Panc1 (cell line): Measurements from ENCODE around the gene SMAD3. TPM values are rescaled to one million over a fixed set of nuclear protein-coding genes. Genes with fewer than 3 reads are reported as not detected.

Source experiments
- ATAC-seq: fragments of 200-7000 bp; cut with Tn5 transposase; 2 replicates; pipeline ENCODE4 v1.9.1; 2020; ENCODE audit warnings: mild to moderate bottlenecking, moderate library complexity
- BruUV-seq: library from RNA; stranded (reverse); fragments of 400-500 nt; replicated peaks from 2 replicates; lab custom pipeline; 2021; lab: Mats Ljungman, UMichigan
- CTCF ChIA-PET: fragments of 300-600 bp; sonication (Branson Sonifier 250); formaldehyde crosslinking; loops from one replicate; lab custom pipeline; 2022; ENCODE audit warnings: antibody characterized with exemption; lab: Charles Lee
- POLR2A ChIA-PET: fragments of 300-600 bp; sonication (Branson Sonifier 250); formaldehyde crosslinking; loops from one replicate; lab custom pipeline; 2022; ENCODE audit warnings: antibody characterized with exemption; lab: Charles Lee
- DNase-seq: peaks from one replicate; pipeline ENCODE4 v3.0.0-alpha.2; 2010; ENCODE audit warnings: low read depth, low spot score
- H3K27ac ChIP-seq: 2 replicates; pipeline ENCODE4 v1.5.1; 2011; ENCODE audit warnings: mild to moderate bottlenecking, low read length, inconsistent platforms
- H3K27me3 ChIP-seq: fragments of 200-500 bp; sonication (Bioruptor generic); 2 replicates; pipeline ENCODE4 v1.6.0; 2014; ENCODE audit warnings: low read length, inconsistent platforms; ENCODE audit not compliant: control insufficient read depth, insufficient read depth
- H3K36me3 ChIP-seq: fragments of 200-500 bp; sonication (Bioruptor generic); 2 replicates; pipeline ENCODE4 v1.5.1; 2014; ENCODE audit warnings: inconsistent platforms, mild to moderate bottlenecking, low read length, moderate library complexity; ENCODE audit not compliant: control insufficient read depth, insufficient read depth
- H3K4me1 ChIP-seq: 2 replicates; pipeline ENCODE4 v1.5.1; 2011; ENCODE audit warnings: inconsistent platforms, mild to moderate bottlenecking, low read length, moderate library complexity; ENCODE audit not compliant: control insufficient read depth, insufficient read depth
- H3K4me3 ChIP-seq, 2 experiments: 2 replicates each; pipeline ENCODE4 v1.5.1; 2011 to 2012; ENCODE audit warnings: low read depth in 2 of 2, low read length in 2 of 2, mild to moderate bottlenecking in 2 of 2, inconsistent platforms in 1 of 2, moderate library complexity in 1 of 2
- H3K9me3 ChIP-seq: fragments of 200-500 bp; sonication (Bioruptor generic); 2 replicates; pipeline ENCODE4 v1.5.1; 2014; ENCODE audit warnings: low read depth, mild to moderate bottlenecking, inconsistent platforms, low read length, moderate library complexity; ENCODE audit not compliant: control insufficient read depth, insufficient read depth
- POLR2AphosphoS5 ChIP-seq: IDR thresholded peaks from 2 replicates; pipeline ENCODE4 v1.6.1; 2012; ENCODE audit warnings: mild to moderate bottlenecking, low read depth, low read length, moderate library complexity
- SIN3A ChIP-seq: IDR thresholded peaks from 2 replicates; pipeline ENCODE4 v1.6.1; 2012; ENCODE audit warnings: low read depth, mild to moderate bottlenecking, low read length, moderate library complexity, borderline replicate concordance; ENCODE audit not compliant: insufficient read depth
- TCF7L2 ChIP-seq: IDR thresholded peaks from 2 replicates; pipeline ENCODE4 v1.6.1; 2011; ENCODE audit warnings: mild to moderate bottlenecking, low read depth, low read length, inconsistent platforms
- in situ Hi-C: cut with HindIII; loops from 2 replicates; pipeline ENCODE4 v1.10.0; 2016; ENCODE audit warnings: low sequenced_read_pairs, low pct_unique_long_range_greater_than_20kb
- intact Hi-C: fragments of 100-400 bp; cut with micrococcal nuclease; formaldehyde crosslinking; loops from one replicate; pipeline ENCODE4 v1.10.0; 2022; ENCODE audit not compliant: unreplicated experiment
- total RNA-seq: library from RNA; stranded (reverse); gene quantifications from one replicate; pipeline ENCODE4 v1.2.1, GENCODE V29; 2021; ENCODE audit not compliant: unreplicated experiment
- TF ChIP-seq, protein P1 (sequence below), 2 experiments: IDR thresholded peaks; 2 replicates each; pipeline ENCODE4 v1.6.1; 2011 to 2012; ENCODE audit warnings: low read depth in 2 of 2, control low read depth in 1 of 2, low read length in 1 of 2, mild to moderate bottlenecking in 1 of 2, moderate library complexity in 1 of 2; ENCODE audit not compliant: insufficient read depth in 1 of 2
- TF ChIP-seq, protein P2 (sequence below): fragments of 450-650 bp; IDR thresholded peaks from 2 replicates; pipeline ENCODE4 v1.5.1; 2017; ENCODE audit warnings: mild to moderate bottlenecking

Gene SMAD3
- total RNA-seq, 1 experiment from 2014 or later: 394 TPM

DNA sequence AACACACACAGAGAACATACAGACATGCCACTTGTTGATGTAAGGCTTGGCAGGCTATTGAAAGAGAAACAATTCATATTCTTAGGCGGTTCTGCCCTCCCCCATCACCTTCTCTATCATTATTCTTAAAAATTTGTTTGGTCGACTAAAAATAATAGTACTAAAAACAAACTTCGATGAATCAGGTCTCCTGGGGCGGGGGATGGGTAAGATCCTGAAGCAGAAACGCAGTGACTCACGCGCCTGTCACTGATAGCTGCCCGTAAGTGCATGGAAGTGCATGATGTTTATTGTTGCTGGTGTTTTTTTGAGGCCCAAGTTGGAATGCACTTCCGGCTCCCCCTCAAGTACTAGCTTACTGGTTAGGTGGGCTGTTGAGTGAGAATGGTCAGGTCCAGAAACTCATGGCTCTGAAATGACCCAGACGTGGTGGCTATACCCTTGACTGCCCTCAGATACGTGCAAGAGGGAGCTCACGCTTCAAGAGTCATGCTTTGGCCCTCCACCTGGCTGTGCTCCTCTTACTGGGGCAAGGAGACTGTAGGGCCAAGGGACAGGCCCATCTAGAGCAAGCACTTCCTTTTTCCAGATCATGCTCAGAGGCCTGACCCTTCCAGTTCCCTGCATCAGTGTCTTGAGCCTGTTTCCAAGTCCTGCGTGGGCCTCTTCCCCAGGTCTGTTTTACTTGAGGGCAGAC is 10.9 kb downstream of the SMAD3 start:
- POLR2A ChIA-PET: interaction anchor here (0.9 to 1.1 kb wide), 2 partner anchors 22 to 62 kb away, joined by 3 to 7 read pairs; no protein-coding TSS in a partner anchor
- H3K36me3 ChIP-seq: peaks cover 27% of the 10 kb centered on the region; the same call in 1 of the 2 replicates
- ATAC-seq: peak; percentile 26

DNA sequence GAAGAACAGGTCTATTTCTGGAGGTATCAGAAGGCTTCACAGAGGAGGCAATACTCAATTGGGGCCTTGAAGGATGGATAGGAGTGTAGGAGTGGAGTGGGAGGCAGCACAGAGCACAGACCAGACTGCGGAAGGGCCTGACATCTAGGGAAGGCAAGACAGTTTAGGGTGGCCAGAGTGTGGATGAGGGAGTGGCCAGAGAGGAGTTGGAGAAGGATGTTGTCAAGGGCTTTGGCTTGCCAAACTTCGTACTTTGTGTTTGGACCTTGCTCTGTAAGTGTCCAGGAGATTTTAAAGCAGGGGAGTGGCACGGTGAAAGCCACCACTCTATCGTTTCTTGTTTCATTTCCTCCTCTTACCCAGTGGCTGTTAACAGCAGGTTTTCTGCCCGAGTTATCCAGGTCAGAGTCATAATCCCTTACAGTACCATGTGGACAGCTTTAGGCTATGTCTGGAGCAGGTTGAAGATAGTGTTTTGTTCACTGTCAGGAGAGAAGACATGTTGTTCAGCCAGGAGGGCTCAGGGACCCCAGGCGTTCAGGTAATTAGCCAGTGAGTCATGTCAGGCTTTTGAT is 12.3 kb downstream of the SMAD3 start:
- DNase-seq (no peak), ATAC-seq (peak; percentile 37)
- in situ Hi-C loops: no loop called here
- H3K27me3 ChIP-seq: no peaks in the 10 kb centered on the region
- TF ChIP-seq, protein P1, sequence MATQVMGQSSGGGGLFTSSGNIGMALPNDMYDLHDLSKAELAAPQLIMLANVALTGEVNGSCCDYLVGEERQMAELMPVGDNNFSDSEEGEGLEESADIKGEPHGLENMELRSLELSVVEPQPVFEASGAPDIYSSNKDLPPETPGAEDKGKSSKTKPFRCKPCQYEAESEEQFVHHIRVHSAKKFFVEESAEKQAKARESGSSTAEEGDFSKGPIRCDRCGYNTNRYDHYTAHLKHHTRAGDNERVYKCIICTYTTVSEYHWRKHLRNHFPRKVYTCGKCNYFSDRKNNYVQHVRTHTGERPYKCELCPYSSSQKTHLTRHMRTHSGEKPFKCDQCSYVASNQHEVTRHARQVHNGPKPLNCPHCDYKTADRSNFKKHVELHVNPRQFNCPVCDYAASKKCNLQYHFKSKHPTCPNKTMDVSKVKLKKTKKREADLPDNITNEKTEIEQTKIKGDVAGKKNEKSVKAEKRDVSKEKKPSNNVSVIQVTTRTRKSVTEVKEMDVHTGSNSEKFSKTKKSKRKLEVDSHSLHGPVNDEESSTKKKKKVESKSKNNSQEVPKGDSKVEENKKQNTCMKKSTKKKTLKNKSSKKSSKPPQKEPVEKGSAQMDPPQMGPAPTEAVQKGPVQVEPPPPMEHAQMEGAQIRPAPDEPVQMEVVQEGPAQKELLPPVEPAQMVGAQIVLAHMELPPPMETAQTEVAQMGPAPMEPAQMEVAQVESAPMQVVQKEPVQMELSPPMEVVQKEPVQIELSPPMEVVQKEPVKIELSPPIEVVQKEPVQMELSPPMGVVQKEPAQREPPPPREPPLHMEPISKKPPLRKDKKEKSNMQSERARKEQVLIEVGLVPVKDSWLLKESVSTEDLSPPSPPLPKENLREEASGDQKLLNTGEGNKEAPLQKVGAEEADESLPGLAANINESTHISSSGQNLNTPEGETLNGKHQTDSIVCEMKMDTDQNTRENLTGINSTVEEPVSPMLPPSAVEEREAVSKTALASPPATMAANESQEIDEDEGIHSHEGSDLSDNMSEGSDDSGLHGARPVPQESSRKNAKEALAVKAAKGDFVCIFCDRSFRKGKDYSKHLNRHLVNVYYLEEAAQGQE (IDR thresholded peaks at IDR 0.05; ENCODE audit: insufficient read depth in 1 of 2, low read depth in 2 of 2, low read length in 1 of 2): no peak
- peak; percentile 70 for TF ChIP-seq POLR2AphosphoS5
- H3K9me3 ChIP-seq: no peaks in the 10 kb centered on the region
- ChIA-PET POLR2A (no interaction called here), CTCF (no interaction called here)
- peaks cover 100% of the 10 kb centered on the region for H3K4me1 ChIP-seq
- intact Hi-C loops: loop anchor here (10.0 kb wide), 1 partner anchor 47 kb away; no protein-coding TSS in a partner anchor
- no TSS peak for BruUV-seq
- peak overlapping the region; percentile 100 for H3K27ac ChIP-seq
- peak overlapping the region in 1 of 2 experiments; percentile 17; a peak in 2 of 4 replicates for H3K4me3 ChIP-seq
- H3K36me3 ChIP-seq: peaks cover 20% of the 10 kb centered on the region; the same call in 1 of the 2 replicates

More for the DNA sequence above, 10.9 kb downstream of the SMAD3 start:
- Histone ChIP-seq H3K4me1 (peaks cover 96% of the 10 kb centered on the region), H3K4me3 (peak overlapping the region in 1 of 2 experiments; percentile 7; a peak in 1 of 4 replicates), H3K27ac (peak overlapping the region; percentile 100), H3K27me3 (no peaks in the 10 kb centered on the region), H3K9me3 (no peaks in the 10 kb centered on the region)
- no peak for DNase-seq
- TSS peak; percentile 3 for BruUV-seq
- CTCF ChIA-PET: no interaction called here
- in situ Hi-C loops (no loop called here), intact Hi-C loops (loop anchor here (10.0 kb wide), 1 partner anchor 49 kb away; no protein-coding TSS in a partner anchor)
- peak; percentile 75 for TF ChIP-seq POLR2AphosphoS5
- TF ChIP-seq, protein P2, sequence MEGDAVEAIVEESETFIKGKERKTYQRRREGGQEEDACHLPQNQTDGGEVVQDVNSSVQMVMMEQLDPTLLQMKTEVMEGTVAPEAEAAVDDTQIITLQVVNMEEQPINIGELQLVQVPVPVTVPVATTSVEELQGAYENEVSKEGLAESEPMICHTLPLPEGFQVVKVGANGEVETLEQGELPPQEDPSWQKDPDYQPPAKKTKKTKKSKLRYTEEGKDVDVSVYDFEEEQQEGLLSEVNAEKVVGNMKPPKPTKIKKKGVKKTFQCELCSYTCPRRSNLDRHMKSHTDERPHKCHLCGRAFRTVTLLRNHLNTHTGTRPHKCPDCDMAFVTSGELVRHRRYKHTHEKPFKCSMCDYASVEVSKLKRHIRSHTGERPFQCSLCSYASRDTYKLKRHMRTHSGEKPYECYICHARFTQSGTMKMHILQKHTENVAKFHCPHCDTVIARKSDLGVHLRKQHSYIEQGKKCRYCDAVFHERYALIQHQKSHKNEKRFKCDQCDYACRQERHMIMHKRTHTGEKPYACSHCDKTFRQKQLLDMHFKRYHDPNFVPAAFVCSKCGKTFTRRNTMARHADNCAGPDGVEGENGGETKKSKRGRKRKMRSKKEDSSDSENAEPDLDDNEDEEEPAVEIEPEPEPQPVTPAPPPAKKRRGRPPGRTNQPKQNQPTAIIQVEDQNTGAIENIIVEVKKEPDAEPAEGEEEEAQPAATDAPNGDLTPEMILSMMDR: no peak
- 0 out of 2 replicates have a peak, but pooled peaks have one; percentile 57 for TF ChIP-seq SIN3A
- TF ChIP-seq, protein P1 (IDR thresholded peaks at IDR 0.05; ENCODE audit: insufficient read depth in 1 of 2, low read depth in 2 of 2, low read length in 1 of 2): no peak; a peak in 1 of 4 replicates
- TF ChIP-seq TCF7L2: no peak
